ENCODE measurements around the gene GRB7.

DNA sequence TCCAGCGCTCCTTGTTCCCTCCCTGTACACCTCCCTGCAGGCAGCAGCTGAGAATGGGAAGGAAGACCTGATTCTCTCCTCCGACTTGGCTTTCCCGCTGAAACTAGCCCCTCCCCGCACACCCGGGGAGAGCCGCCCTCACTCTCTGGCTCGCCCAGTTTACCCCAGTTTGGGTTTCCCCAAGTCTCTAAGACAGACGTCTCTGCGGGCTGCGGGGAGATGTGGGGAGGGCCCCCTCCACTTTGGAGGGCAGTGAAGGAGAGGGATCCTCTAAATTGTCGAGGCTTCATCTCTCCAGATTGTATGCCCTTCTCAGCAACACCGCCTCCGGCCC, 797 bp downstream of the GRB7 start:
- TF ChIP-seq POLR2A (IDR thresholded peaks at IDR 0.05) (no peak), CTCF (IDR thresholded peaks at IDR 0.05) (no peak), POLR2AphosphoS5 (IDR thresholded peaks at IDR 0.05) (no peak)
